AG04450 (cell line): ENCODE data around the gene MOB1B. TPM values are rescaled to one million over a fixed set of nuclear protein-coding genes. Genes with fewer than 3 reads are reported as not detected.

Experiments
- CTCF ChIA-PET: fragments of 300-600, 350-600 bp; formaldehyde crosslinking; extraction: SDS; loops from one replicate; lab custom pipeline; 2022; ENCODE audit warnings: antibody characterized with exemption, inconsistent platforms; lab: Charles Lee
- POLR2A ChIA-PET: fragments of 350-600 bp; formaldehyde crosslinking; extraction: SDS; loops from one replicate; lab custom pipeline; 2021; ENCODE audit warnings: antibody characterized with exemption, inconsistent platforms; lab: Yijun Ruan, JAX
- DNase-seq: peaks from one replicate; pipeline ENCODE4 v3.0.0-alpha.2; 2011; ENCODE audit warnings: low read depth, low spot score
- H3K27ac ChIP-seq: one replicate; pipeline ENCODE4 v1.5.1; 2012; ENCODE audit warnings: low read depth, low read length, control low read depth
- H3K27me3 ChIP-seq: one replicate; pipeline ENCODE4 v1.6.0; 2012; ENCODE audit warnings: low read length; ENCODE audit not compliant: control insufficient read depth, insufficient read depth
- H3K4me3 ChIP-seq: 2 replicates; pipeline ENCODE4 v1.5.1; 2011; ENCODE audit warnings: mild to moderate bottlenecking, low read depth, low read length, control low read depth
- H3K9me3 ChIP-seq: 2 replicates; pipeline ENCODE4 v1.5.1; 2012; ENCODE audit warnings: low read length; ENCODE audit not compliant: control insufficient read depth, insufficient read depth
- CTCF ChIP-seq: IDR thresholded peaks from 2 replicates; pipeline ENCODE4 v1.5.1; 2011; ENCODE audit warnings: low read depth, low read length, control low read depth, inconsistent platforms
- polyA minus RNA-seq: library from RNA; depleted of rRNA, polyadenylated mRNA; stranded (reverse); fragments of >200 nt; gene quantifications from 2 replicates; pipeline ENCODE4 v1.2.3, GENCODE V29; 2011; rRNA and poly(A)+ RNA removed
- polyA plus RNA-seq: library from polyadenylated mRNA; depleted of rRNA; stranded (reverse); fragments of >200 nt; gene quantifications from 2 replicates; pipeline ENCODE4 v1.2.3, GENCODE V29; 2011; rRNA removed

MOB1B gene
- polyA plus RNA-seq (17.8 and 21.4 TPM in 2 replicates), polyA minus RNA-seq (21.1 and 42.8 TPM in 2 replicates)

GRCh38 chr4:70901984-70902576 lies at the start of gene MOB1B:
Gene MOB1B (plus strand): TSS chr4:70902369. CDS start chr4:70902537, 168 bp downstream.
- H3K4me3 ChIP-seq = peak within 1 kb of the TSS; percentile 88
- CTCF ChIA-PET = interaction anchor here (0.6 to 1.9 kb wide), 8 partner anchors 13 to 258 kb away, joined by 3 to 6 read pairs (median 4); no protein-coding TSS in a partner anchor
- POLR2A ChIA-PET = interaction anchor here (0.6 to 1.7 kb wide), 7 partner anchors 9 to 107 kb away, joined by 4 to 17 read pairs (median 5); partner anchors contain the start of genes DCK and GRSF1
- peak; percentile 39 for TF ChIP-seq CTCF
- peak; percentile 74 for DNase-seq
- H3K27ac ChIP-seq = peak within 1 kb of the TSS; percentile 73
- H3K9me3 ChIP-seq = no peaks in the 10 kb centered on the region; the same call in 1 of the 2 replicates
- no peaks in the 10 kb centered on the region for H3K27me3 ChIP-seq

DNA sequence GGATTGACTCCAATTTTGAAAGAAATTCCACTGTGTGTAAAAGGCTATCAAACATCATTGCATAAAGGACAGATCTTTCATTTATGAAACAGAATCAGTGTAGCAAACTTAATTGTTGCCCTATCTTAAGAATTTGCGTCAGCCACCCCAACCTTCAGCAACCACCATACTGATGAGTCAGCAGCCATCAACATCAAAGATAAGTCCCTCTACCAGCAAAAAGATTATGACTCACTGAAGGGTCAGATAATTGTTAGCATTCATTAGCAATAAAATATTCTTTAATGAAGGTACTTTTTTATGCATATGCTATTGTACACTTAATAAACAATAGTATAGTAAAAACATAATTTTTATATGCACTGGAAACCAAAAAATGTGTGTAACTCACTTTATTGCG lies 46.7 kb upstream of the MOB1B start:
- CTCF ChIA-PET = no interaction called here
- DNase-seq = no peak

GRCh38 chr4:70858454-70858853 lies 43.7 kb upstream of the MOB1B start:
- DNase-seq = no peak
- POLR2A ChIA-PET = no interaction called here
- Histone ChIP-seq H3K27ac (no peak overlapping the region), H3K27me3 (no peaks in the 10 kb centered on the region), H3K4me3 (no peak overlapping the region), H3K9me3 (no peaks in the 10 kb centered on the region)
- CTCF ChIA-PET = no interaction called here
- TF ChIP-seq CTCF = no peak

More for the DNA sequence above, 46.7 kb upstream of the MOB1B start:
- POLR2A ChIA-PET = no interaction called here
- no peak for TF ChIP-seq CTCF
- H3K9me3 ChIP-seq = no peaks in the 10 kb centered on the region
- H3K27me3 ChIP-seq = no peaks in the 10 kb centered on the region
- H3K4me3 ChIP-seq = no peak overlapping the region
- H3K27ac ChIP-seq = no peak overlapping the region

- no peak for DNase-seq
- Histone ChIP-seq H3K4me3 (no peak overlapping the region), H3K27me3 (no peaks in the 10 kb centered on the region), H3K9me3 (no peaks in the 10 kb centered on the region), H3K27ac (no peak overlapping the region)
- ChIA-PET CTCF (no interaction called here), POLR2A (no interaction called here)
- TF ChIP-seq CTCF = no peak
Observed at GRCh38 chr4:70859066-70859465, 43.1 kb upstream of the MOB1B start.

DNA sequence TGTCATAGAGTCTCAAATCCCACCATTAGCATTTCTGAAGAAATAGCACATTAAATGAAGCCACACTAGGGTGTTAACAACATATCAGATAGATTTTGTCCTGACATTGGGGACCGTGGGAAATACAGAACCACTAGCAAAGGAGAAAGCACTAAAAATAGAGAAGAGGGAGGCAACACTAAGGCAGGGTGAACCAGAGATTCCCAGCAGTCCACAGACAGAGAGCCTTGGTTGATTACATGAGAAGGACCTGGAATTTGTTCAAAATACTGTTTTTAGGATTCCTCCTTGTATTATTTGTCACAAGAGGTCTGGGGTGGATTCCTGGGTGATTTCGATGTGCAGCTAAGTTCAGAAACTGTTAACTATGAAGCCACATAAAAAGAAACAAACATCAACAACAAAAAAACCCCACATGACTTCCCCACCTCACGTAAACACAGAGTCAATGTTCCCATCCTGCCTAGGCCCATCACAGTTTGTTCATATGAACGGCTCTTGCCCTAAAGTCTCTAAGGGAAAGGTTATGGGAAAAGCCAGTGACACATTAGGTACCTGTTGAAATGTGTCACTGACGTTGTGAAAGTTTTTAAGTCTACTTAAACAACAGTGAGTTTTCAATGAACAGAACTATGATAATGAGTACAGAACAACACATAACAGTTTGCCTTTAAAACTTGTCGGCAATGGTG lies 38.9 kb upstream of the MOB1B start:
- DNase-seq = no peak
- Histone ChIP-seq H3K27me3 (no peaks in the 10 kb centered on the region), H3K9me3 (no peaks in the 10 kb centered on the region), H3K27ac (no peak overlapping the region), H3K4me3 (no peak overlapping the region)
- TF ChIP-seq CTCF = no peak
- POLR2A ChIA-PET = no interaction called here
- CTCF ChIA-PET = interaction anchor here (0.6 kb wide), 1 partner anchor 147 kb away, joined by 3 read pairs; no protein-coding TSS in a partner anchor
